Stimulated activated CD8-positive, alpha-beta memory T cell treated with anti-CD3 and anti-CD28 coated beads, Interleukin-2, amount 100 ng/mL, for 1 hour (primary cell): Measurements from ENCODE around the gene SHISA9.

ENCODE experiments used
- DNase-seq, 2 donors: peaks; one replicate each; pipeline ENCODE4 v3.0.0-alpha.2; 2020; ENCODE audit warnings: low read depth in 2 of 2

The SHISA9 gene

GRCh38 chr16:13070268-13070667, 168.9 kb downstream of the SHISA9 start:
- DNase-seq = no peak

DNA sequence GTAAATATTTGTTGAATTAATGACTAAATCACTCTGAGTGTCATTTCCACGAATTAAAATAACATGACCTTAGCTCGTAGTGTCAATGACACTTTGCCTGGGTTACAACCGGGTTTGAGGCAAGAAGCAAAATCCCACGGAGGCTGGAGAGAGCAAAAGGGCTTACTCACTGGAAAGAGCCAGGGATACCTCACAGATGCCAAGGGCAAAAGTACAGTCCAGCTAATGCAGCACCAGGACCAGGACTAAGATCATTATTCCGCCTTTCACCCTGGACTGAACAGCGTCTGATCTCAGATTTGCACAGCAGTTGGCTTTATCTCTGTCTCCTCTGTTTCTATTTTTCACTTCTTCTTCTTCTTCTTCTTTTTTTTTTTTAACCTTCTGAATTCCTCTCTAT, 175.5 kb downstream of the SHISA9 start:
- DNase-seq = no peak

DNA sequence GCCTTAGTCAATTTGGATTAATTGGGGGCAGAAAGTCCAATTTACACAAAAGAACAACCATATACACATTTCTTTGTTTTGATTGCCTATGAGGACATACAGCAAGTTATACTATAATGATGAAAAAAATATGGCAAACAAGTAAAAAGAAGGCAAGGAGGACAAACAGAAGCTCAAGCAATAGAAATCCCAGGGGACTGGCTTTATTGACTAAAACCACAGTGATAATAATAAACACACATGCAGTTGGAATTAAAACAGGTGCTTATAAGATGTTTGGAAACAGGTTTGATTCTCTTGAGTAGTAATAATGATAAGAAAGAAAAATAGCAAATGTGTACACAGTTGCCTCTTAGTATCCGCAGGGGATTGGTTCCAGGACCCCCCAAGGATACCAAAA, 176.4 kb downstream of the SHISA9 start:
- DNase-seq = no peak

DNA sequence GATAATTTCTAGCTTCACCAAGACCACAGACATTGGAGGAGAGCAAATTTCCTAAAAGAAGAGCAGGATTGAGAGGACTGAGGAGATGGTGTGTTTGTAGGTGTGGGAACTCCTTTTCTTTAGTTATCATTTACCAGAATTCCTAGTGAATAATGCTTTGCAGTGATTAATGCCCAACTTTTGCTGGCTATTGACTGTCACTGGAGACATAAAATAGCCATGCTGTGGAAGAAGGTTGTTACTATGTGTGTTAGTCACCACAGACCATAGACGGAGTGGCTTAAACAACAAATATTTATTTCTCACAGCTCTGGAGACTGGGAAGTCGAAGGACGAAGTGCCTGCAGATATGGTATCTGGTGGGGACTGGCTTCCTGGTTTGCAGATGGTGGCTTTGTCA, 179.1 kb downstream of the SHISA9 start:
- DNase-seq = no peak

- DNase-seq = no peak
Observed at GRCh38 chr16:13081825-13082331, 180.5 kb downstream of the SHISA9 start.

GRCh38 chr16:13083681-13084080, 182.3 kb downstream of the SHISA9 start:
- no peak for DNase-seq

DNA sequence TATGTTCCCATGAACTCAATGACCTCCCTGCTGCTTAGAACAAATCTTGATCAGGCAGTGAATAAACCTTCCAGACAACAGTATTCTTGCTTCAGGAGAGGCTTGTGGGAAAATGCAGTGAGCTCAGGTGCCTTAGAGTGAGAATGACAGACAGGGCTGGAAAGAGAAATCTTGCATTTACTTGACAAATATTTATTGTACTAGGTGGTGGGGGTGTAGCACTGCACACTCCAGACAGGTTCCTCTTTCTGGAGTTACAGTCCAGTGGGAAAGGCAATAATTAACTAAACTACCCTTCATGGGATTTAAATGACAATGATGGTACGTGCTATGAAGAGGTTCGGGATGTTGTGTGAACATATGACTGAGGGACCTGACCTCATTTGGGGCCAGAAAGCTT, 182.9 kb downstream of the SHISA9 start:
- no peak for DNase-seq

- DNase-seq = no peak
Observed at GRCh38 chr16:13093661-13094060, 192.3 kb downstream of the SHISA9 start.

- no peak for DNase-seq
Observed at GRCh38 chr16:13095061-13095460, 193.7 kb downstream of the SHISA9 start.

GRCh38 chr16:13098536-13098935, 197.1 kb downstream of the SHISA9 start:
- DNase-seq = no peak

DNA sequence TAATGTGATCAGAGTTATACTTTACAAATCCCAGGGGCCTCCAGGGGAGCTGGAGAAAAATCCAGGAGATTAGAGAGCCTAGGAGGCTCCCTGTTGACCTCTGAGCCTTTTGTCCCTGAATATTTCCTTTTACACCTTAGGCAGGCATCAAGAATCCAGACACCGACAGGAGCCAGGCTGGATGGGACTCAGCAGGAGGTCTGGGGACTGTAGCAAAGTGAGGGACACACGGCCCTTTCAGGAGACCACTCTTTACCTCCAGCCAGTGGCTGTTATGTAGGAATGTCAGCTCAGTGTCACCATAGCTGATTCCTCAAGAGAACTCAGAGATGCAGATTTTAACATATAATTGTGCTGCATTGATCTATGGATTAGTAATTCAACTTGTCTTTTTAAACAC, 198.4 kb downstream of the SHISA9 start:
- no peak for DNase-seq

GRCh38 chr16:13100970-13101369, 199.6 kb downstream of the SHISA9 start:
- DNase-seq = no peak

DNA sequence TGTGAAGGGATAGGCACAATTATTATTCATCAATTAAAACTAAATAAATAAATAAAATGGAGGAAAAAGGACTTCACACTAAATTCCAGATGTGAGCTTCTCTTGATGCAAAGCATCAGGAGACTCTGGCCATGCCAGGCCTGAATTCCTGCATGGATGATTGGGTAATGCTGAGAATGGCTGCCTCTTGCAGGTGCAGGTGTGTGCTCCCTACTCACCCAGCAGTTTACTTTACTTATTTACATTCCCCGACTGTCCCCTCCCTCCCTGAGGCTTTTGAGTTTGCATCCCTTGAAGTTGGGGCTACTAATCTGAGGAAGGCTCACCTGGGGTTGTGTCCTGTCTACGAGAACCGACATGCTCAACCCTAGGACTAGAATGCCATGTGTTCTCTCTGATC, 200.4 kb downstream of the SHISA9 start:
- no peak for DNase-seq

DNA sequence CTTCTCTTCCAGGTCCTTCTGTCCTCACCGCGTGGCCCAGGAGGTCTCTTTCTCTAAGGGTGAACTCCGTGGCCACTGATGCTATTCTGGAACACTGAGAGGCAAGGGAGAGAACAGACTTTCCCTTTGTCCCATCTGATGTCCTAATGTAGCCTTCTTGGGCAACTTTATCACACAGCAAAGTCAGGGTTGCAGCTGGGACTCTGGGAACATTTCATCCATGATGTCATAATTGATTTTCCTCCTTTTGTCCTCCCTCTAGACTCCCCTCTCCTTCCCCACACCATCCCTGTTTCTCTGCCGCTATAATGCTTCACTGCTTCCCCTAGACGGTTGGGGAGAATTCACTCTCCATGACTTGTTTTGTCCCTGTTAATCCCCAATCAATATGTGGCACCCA, 201.0 kb downstream of the SHISA9 start:
- DNase-seq = no peak

GRCh38 chr16:13103831-13104530, 202.6 kb downstream of the SHISA9 start:
- no peak for DNase-seq

DNA sequence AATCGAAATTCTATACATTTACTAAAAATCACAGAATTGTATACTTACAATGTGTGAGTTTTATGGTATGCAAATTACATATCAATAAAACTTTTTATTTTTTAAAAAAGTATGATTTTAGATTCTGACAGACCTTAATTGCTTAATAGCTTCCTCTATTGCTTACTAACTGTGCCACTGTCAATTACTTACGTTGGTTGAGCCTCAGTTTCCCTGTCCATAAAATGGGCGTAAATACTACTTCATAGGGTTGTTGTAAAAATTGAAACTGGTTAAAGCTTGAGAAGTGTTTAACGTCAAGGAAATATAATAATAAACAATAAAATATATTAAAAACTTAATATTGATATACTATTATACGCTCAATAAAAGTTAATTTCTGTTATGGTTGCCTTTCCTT, 203.4 kb downstream of the SHISA9 start:
- DNase-seq = no peak

- no peak for DNase-seq
Observed at GRCh38 chr16:13105427-13105826, 204.0 kb downstream of the SHISA9 start.

GRCh38 chr16:13106464-13106863, 205.1 kb downstream of the SHISA9 start:
- DNase-seq = no peak

DNA sequence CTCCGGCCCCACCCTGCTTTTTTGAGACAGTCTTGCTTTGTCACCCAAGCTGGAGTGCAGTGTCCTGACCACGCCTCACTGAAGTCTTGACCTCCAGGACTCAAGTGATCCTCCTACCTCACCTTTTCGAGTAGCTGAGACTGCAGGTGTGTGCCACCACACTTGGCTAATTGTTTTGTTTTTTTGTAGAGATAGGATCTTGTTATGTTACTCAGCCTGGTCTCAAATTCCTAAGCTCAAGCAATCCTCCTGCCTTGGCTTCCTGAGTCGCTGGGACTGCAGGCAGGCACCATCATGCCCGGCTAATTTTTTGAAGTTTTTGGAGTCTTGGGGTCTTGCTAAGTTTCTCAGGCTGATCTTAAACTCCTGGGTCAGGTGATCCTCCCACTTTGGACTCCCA, 206.7 kb downstream of the SHISA9 start:
- no peak for DNase-seq

DNA sequence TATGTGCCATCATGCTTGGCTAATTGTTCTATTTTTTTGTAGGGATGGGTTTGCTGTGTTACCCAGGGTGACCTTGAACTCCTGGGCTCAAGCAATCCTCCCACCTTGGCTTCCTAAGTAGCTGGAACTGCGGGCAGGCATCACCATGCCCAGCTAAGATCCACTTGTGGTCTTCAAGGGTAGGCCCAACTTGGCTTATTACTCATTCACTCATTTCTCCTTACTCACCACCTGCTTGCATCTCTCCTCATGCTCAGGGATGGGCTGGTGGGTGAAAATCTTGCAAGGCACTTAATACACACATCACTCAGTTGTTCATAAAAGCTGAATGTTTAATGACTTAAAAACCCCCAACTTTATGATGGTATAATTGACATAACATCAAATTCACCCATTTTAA, 207.8 kb downstream of the SHISA9 start:
- DNase-seq = no peak

DNA sequence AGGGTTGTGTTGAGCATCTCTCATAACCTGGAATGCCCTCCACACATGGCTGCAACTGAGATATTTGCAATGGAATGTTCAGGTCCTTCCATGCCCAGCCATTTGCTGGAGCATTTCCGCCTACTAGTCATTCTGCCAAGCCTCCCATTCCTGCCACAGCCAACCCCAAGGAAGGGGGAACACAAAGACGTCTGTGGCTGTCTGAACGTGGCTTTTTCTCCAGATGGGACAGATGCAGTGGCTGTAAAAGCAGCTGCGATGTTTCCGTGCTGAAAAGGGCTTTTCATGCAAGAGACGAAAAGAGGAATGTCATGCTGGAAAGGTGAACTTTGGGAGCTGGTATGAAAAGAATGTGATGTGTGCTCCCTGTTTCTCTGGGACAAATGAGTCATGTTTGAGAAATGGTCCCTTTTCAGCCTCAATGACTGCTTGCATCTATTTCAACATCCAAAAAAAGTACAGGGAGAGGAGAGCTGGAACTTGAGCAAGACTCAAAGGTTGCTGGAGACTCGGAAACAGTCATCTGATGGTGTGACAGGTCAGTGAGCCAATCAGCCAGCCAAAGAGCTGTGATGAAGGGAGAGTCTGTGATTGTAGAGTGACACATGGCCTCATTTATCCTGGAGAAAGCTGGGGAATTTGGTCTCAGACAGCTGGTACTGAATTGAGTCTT, 208.9 kb downstream of the SHISA9 start:
- no peak for DNase-seq

DNA sequence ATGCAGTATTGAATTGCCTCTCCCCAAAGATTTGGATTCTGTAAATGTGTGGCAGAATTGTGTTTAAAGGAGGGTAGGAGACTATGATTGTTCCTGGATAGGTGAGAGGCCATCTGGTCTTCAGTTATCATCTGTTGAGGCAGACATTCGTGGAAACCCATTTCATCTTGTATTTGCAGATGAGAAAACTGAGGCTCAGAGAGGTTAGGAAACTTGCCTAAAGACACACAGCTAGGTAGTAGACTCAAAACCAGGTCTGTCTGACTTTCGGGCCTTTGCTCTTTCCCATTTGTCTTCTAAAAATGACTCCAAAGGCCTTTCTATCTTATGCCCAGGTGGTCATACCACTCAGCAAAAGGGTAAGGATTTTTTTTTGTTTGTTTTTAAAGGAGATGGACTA, 210.3 kb downstream of the SHISA9 start:
- no peak for DNase-seq

DNA sequence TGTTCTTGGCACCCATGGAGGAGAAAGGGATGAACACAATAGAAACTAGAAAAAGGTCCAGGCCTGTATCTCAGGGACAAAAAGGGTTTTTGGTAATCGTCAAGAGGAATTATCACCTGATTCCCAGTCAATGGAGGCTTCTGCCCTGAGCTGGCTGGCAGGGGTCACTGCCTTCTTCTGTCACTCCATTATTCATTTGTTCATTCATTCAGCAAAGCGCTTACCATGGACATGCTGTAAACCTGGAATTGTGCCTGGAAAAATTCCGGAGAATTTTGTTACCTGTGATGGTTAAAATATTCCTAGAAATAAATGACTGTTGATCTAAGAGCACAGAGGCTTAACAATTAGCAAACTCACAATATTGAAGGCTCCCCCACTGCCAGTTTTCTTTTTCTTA, 212.3 kb downstream of the SHISA9 start:
- DNase-seq = no peak

- DNase-seq = no peak
Observed at GRCh38 chr16:13118091-13118490, 216.7 kb downstream of the SHISA9 start.
